ENCODE results near the gene PES1.

PES1 gene

GRCh38 chr22:30596199-30596598 is 4.5 kb upstream of the PES1 start:
- TF ChIP-seq CTCF (IDR thresholded peaks at IDR 0.05), result no peak

GRCh38 chr22:30591191-30591587 is 521 bp downstream of the PES1 start:
- no peak for TF ChIP-seq CTCF (IDR thresholded peaks at IDR 0.05)

- TF ChIP-seq CTCF (IDR thresholded peaks at IDR 0.05), result no peak
These were observed 5.3 kb downstream of the PES1 start for GRCh38 chr22:30586414-30586813.

- TF ChIP-seq CTCF (IDR thresholded peaks at IDR 0.05), result no peak
These were observed 7.3 kb downstream of the PES1 start for GRCh38 chr22:30584441-30584840.

GRCh38 chr22:30582788-30583545 is 8.7 kb downstream of the PES1 start:
- no peak for TF ChIP-seq CTCF (IDR thresholded peaks at IDR 0.05)

- TF ChIP-seq CTCF (IDR thresholded peaks at IDR 0.05), result no peak
These were observed 9.7 kb downstream of the PES1 start for GRCh38 chr22:30582051-30582450.

GRCh38 chr22:30580896-30581295 is 10.8 kb downstream of the PES1 start:
- no peak for TF ChIP-seq CTCF (IDR thresholded peaks at IDR 0.05)

- no peak for TF ChIP-seq CTCF (IDR thresholded peaks at IDR 0.05)
These were observed 13.2 kb downstream of the PES1 start for GRCh38 chr22:30578481-30578880.

Measured in LNCAP (cell line).